HG03064 (cell line): ENCODE measurements around the gene ARHGAP9.
A peak's percentile ranks its signal among the peaks of the same experiment; 100 is the strongest.

ENCODE experiments used
- ATAC-seq: cut with Tn5 transposase; IDR thresholded peaks from one replicate; pipeline ENCODE4 v1.9.1; 2021; ENCODE audit warnings: low read depth; ENCODE audit not compliant: unreplicated experiment

ARHGAP9 gene

DNA sequence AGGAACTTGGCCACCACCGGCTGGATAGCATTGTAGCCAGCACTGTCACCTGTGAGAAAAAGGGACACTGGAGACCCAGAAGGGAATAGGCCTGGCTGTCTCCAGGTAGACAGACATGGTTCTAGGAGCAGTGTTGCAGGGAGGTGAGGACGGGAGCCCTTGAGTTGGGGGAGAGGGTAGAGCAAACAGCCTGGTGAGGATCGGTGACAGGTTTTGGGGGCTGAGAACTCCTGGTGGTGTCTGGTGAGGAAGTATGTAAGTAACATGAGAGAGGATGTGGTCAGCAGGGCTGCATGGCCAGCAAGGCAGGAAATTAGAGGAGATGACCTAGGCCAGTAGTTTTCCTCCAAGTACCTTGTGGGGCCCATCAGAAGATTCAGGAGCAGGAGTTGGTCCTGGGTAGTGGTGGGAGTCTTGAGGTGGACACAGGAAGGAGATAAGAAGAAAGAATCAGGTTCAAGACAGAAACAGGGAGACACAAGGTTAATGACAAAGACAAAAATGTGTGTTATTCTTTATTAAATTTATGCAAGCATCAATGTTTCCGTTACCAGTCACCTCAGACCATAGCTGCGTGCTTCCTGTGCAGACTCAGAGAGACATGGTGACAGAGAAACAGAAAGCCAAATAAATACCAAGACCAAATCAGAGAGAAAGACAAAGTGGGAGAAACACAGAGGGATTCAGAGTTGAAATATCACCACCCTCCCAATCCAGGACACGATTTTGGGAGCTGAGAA, at the start of gene ARHGAP9:
TSS of gene ARHGAP9 (minus strand) at position 491 of the 740 bp plus-strand sequence. CDS start at position 31, 460 bp downstream.
- ATAC-seq = no peak

DNA sequence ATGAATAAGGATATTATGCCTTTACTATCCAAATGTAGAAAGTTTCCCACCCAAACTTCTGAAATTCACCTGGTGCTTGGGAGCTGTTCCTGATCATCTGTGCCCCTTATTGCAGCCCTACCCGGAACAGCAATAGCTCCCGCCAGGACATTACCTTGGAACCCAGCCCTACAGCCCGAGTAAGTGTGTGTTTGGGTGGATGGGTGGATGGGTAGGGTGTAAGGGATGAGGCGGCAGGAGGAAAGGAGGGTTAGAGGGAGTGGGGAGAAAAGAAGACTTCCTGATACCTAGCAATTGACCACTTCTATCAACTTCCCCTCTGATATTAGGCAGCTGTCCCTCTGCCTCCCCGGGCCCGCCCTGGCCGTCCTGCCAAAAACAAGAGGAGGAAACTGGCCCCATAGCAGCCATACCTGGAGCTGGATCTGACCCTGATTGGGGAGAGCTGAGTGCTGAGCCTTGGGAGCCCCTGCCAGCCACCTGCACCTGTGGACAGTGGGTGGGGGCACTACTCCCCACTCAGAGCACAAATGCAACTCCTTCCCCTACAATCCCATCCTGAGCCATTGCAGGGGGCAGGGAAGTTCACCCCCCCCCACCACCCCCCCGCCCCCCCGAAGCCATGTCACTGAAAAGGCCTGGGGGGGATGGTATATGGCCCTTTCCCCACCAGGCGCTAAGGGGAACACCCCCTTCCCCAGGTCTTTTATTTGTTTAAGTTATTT, 49.3 kb upstream of the ARHGAP9 start:
- no peak for ATAC-seq

DNA sequence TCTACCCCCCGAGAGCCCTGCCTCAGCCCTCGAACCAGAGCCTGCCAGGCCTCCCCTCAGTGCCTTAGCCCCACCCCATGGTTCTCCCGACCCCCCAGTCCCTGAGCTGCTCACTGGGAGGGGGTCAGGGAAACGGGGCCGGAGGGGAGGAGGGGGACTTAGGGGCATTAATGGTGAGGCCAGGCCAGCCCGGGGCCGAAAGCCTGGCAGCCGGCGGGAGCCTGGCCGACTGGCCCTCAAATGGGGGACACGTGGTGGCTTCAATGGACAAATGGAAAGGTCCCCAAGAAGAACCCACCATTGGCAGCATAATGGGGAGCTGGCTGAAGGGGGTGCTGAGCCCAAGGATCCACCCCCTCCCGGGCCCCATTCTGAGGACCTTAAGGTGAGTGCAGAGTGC, 48.5 kb upstream of the ARHGAP9 start:
- ATAC-seq = no peak

DNA sequence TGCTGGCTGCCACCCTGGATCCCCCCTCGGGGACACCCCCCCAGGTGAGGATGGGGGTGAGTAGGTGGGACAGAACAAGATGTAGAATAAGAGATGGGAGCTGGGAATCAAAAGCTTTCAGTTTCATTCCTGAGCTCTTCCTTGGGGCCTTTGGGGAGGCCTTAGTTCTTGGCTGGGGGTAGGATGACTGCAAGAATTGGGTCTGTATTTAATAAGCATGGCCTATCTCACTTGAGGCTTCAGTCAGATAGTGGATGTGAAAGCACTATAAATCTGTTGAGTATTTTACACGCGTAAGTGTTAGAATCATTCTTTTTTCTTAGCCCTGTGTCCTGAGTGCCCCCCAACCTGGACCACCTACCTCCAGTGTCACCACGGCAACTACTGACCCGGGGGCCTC, 47.5 kb upstream of the ARHGAP9 start:
- ATAC-seq = no peak

DNA sequence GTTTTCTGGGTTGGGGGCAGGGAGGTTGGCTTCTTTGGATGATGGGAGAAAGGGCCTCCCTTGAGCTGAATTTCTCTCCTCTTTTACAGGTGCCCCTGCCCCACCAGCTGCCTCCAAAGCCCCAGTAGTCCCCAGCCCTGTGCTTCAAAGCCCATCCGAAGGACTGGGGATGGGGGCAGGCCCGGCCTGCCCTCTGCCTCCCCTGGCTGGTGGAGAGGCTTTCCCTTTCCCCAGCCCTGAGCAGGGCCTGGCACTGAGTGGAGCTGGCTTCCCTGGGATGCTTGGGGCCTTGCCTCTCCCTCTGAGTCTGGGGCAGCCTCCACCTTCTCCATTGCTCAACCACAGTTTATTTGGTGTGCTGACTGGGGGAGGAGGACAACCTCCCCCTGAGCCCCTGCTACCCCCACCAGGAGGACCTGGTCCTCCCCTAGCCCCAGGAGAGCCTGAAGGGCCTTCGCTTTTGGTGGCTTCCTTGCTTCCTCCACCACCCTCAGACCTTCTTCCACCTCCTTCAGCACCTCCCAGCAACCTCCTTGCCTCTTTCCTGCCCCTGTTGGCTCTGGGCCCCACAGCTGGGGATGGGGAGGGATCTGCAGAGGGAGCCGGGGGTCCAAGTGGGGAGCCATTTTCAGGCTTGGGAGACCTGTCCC, 46.9 kb upstream of the ARHGAP9 start:
- no peak for ATAC-seq

DNA sequence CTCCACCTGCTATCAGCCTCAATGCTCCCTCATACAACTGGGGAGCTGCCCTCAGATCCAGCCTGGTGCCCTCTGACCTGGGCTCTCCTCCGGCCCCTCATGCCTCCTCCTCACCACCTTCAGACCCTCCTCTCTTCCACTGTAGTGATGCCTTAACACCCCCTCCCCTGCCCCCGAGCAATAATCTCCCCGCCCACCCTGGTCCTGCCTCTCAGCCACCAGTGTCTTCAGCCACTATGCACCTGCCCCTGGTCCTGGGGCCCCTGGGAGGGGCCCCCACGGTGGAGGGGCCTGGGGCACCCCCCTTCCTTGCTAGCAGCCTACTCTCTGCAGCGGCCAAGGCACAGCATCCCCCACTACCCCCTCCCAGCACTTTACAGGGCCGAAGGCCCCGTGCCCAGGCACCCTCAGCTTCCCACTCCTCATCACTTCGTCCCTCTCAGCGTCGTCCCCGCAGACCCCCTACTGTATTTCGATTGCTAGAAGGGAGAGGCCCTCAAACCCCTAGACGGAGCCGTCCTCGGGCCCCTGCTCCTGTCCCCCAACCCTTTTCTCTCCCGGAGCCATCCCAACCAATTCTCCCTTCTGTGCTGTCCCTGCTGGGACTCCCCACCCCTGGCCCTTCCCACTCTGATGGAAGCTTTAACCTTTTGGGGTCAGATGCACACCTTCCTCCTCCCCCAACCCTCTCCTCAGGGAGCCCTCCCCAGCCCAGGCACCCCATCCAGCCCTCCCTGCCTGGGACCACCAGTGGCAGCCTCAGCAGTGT, 46.1 kb upstream of the ARHGAP9 start:
- no peak for ATAC-seq

DNA sequence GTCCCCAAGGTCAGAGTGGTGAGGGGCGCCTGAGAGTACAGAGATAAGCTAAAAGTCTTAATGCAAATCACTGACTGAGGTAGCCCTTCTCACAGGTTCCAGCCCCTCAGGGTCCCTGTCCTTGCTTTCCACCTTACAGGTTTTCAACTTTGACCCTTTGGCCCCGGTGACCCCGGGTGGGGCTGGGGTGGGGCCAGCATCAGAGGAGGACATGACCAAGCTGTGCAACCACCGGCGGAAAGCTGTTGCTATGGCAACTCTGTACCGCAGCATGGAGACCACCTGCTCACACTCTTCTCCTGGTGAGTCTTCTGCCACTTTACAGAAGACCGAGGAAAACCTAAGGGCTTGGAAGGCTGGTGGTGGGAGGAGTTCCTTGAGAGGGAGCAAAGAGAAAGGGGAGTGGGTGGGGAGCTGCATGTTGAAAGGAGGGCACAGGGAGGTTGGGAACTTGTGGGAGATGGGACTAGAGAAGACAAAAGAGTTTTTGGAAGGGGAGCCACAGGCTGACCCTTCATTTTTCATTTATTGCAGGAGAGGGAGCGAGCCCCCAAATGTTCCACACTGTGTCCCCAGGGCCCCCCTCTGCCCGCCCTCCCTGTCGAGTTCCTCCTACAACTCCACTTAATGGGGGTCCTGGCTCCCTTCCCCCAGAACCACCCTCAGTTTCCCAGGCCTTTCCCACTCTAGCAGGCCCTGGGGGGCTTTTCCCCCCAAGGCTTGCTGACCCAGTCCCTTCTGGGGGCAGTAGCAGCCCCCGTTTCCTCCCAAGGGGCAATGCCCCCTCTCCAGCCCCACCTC, 45.3 kb upstream of the ARHGAP9 start:
- ATAC-seq = no peak

DNA sequence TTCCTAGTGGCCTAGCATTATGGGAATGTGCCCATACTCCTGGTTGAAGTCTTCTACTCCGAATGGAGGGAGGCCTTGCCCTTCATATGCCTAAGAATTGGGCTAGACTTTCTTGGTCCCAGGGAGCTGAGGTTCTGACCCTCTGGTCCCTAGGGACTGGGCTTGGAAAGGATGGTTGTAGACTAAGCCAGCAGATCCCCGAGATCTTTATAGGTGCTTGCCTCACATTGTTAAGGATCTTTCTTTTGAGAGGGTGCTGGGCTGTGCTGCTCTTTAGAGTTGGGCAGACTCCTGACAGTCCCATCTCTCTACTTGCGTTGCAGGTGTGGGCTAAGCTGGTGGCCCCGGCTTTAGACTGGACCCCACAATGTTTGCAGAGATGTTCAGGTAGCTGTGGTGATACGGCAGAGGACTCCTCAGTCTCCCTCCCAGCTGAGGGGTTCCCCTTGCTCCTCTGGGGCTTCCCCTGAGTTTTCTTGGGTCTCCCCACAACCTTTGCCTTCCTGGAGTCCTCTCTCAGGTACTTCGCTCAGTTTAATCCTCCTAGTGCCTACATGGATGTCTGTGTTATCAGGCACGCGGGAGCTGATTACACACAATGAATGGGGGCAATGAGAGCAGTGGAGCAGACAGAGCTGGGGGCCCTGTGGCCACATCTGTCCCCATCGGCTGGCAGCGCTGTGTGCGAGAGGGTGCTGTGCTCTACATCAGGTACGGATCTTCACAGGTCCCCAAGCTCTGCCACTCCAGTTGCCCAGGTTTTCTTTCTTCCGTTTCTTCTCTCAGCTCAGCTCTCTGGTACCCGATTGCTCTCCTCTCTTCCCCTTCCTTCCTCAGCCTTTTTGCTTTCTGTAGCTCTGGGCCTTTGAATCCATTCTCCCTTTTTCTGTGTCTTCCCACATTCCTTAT, 44.3 kb upstream of the ARHGAP9 start:
- no peak for ATAC-seq

DNA sequence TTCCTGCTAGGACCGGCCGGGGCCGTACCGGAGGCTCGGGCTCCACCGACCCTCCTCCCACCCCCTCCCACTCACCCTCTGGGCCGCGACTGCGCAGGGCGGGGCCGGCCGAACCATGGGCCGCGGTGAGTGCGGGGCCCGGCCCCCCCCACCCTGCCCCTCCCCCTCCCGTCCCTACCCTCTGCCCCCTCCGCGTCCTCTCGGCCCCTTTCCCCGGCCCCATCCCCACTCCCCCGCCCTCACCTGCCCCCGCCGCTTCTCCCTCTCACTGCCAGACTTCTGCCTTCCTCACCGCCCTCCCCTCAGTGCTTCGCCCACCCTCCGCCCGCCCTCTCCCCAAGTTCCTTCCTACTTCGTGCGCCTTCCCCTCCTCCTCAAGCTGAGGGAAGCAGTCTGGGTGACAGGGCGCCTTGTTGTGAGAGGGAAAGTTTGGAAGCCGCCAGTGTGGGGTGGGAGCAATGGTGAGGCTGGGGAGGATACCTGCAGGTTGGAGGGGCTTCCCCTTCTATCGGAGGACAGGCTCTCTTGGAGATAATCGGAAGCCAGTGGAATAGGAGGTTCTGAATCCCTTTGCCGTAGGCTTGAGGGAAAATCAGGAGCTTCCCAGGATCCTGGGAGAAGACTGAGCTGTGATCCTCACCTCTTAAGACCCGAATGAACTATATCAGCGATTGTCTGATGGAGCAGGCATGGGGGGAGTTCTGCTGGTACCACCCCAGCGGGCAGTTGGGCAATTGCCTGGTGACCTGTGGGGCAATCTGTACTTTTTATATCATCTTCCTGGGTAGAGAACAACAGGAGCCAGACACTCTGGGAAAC, 43.4 kb upstream of the ARHGAP9 start:
- no peak for ATAC-seq

DNA sequence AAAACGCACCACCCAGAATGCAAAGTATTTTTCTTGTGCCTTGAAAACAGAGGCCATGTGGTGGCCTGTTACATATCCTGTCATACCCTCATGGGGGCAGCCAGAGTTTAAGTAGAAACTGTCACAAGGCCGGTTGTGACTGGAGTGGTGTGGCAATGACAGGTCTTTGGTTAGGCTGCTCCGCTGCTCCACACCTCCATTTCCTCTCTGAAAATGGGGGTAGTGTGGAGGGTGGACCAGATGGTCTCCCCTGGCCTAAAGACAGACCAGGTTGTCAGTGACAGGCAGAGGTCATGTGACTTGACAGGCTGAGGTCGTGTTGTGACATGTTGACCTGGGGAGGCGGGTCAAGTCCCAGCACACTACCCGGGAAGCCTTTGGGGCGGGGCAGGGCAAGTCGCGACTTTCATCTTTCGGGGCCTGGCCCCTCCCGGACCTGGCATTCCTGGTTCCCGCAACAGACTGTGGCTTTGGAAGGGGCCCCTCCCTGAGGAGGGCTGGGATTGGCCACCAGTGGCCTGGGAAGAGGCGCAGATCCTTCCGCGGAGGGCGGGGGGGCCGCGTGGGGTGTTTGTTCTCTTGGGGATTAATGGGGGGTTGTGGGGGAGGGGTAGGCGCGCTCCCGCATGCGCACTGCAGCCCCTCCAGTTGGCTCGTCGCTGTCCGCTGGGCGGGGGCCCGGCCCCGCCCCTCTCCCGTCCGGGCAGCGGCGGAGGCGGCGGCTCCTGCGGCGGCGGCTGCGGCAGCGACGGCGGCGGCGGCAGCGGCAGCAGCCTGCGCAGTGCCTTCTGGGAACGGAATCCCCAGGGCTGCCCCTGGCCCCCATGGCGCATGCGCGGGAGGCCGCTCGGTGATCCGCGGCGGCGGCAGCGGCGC, 42.6 kb upstream of the ARHGAP9 start, which contains the start of gene MBD6:
TSS of gene MBD6 (plus strand) at position 814 of the 876 bp plus-strand sequence. CDS start 1,480 bp downstream, outside the sequence.
- ATAC-seq = peak; percentile 41

DNA sequence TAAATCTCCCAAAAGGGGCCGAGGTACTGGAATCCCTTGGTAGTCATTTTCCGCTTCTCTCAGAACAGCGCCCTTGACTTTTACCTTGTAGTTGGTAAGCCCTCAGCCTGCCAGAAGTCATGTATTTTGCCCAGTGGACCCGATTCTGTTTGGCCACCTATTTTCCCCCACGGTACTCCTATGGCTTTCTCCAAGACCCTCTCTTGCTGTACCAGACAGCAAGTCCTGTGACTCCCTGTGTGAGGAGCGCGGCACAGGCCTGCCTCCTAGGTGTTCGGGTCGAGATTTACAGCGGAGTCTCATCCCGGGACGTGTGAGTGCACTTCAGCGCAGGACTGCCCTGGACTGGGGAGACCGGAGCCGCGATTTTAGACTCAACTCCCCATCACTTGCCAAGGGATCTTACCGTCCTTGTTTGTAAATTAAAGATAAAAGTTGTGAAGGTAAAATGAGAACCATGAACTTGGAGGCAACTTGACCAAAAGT, 41.9 kb upstream of the ARHGAP9 start:
- no peak for ATAC-seq

DNA sequence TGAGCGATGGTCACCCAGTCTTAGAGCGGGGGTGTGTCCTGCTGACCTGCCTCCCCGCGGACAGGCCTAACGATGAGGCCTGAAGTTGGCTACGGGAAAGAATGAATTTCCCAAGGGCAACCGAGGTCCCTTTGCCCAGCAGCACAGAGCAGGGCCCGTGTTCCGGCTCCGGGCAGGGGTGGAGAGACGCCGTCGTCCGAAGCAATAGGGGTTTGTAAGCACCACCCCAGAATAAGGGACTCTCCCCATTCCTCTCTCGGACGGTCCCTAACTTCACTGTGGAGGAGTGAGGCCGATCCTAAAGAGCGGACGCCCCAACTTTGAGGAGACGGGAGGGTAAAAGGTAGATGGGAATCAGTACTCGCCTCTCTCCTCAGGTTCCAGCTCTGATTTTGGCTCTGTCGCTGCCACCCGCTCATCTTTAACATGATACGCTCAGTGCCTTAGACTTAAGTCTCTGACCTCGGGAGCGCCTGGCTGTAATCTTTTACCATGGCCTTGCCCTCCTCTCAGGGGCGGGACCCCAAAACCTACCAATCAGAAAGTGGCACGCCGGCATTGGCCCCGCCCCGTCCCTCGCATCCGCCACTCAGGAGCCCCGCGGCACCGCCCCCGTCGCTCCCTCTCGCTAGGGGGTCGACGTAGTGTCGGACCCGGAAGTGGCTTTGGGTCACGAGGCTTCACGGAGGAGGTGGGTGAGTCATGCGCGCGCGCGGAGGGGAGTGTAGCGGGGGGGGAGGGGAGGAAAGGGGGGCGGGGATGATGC, 40.6 kb upstream of the ARHGAP9 start, which contains the start of gene DDIT3:
TSS of gene DDIT3 (minus strand) at position 462 of the 766 bp plus-strand sequence. CDS start 3,108 bp downstream, outside the sequence.
- peak; percentile 60 for ATAC-seq

DNA sequence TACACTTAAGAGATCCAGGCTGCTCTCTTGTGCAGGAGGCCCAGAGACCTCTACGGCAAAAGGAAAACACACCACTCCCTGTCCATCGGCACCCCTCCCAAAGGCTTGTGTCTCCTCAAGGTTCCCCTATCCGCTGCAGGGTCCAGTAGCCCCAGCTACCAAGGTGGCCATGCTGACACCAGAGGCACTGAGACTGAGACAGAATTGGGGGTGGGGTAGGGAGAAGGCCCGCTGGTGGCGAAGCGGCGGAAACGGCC, 40.1 kb upstream of the ARHGAP9 start:
- ATAC-seq = peak; percentile 0

DNA sequence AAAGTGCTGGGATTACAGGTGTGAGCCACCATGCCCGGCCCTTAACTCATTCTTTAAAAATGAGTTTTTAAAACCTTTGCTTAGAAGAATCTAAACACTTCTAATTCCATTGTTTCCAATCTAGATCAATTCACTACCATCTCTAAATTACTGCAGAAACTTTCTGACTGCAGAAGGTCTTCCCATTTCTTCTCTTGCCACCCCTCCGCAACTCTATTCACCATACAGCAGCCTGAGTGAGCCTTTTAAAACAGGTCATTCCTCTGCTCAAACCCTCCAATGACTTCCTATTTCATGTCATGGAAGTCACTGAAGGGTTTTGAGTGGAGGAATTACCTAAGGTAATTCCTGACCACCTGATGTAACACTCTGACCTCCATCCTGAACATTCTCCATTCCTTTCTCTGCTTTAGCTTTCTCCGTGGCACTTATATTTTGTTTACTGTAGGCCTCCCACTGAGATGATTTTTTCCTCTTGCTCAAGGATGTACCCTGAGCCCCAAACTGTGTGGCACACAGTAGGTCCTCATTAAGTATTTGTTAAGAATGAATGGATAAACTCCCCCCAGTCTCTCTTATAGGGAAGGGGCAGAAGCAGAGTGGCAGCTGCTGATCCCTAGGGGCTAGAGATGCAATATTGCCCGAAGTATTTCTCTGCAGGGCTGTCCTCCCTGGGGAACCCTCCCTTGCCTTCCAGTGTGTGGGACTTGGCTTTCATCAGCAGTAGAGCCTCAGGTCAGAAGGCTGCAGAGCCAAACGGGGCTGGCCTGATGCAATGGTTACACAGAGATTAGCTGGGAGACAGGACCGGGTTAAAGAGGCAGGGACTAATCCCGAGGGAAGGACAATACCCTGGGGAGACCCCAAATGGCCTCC, 39.5 kb upstream of the ARHGAP9 start:
- ATAC-seq = no peak

DNA sequence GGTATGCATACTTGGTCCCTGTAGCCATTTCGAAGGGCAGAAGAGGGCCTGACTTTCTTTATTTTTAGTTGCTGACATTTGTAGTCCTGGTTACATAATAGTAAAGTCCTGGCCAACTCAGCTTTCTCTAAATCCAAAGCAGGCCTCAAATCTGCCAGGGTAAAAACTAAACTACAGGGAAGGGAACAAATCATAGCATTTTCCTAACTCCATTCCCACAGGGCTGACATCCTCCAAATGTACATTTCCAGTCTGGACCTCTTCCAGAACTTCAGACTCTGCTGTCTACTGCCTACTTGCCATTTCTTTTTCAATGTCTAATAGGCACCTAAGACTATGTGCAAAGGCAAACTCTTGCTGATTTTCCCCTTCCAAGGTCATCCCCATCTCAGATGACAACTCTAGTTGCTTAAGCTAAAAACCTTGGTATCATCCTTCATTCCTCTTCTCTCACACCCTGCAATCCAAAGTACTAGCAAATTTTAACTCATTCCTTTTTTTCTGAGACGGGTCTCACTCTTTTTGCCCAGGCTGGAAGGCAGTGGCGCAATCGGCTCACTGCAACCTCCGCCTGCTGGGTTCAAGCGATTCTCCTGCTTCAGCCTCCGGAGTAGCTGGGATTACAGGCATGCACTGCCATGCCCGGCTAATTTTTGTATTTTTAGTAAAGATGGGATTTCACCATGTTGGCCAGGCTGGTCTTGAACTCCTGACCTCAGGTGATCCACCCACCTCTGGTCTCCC, 38.7 kb upstream of the ARHGAP9 start:
- ATAC-seq = no peak
